GM21515 (cell line): Measurements from ENCODE around the gene SLC35C1.
"Not testable (repeated sequence)": the region's sequence is repeated elsewhere in the genome, so short reads cannot be mapped to it uniquely, and the experiment has no call there.

ENCODE experiments used
- ATAC-seq: cut with Tn5 transposase; IDR thresholded peaks from one replicate; pipeline ENCODE4 v1.9.1; 2021; ENCODE audit not compliant: unreplicated experiment

Gene SLC35C1

GRCh38 chr11:45786272-45786671, 18.7 kb upstream of the SLC35C1 start:
- ATAC-seq = no peak

DNA sequence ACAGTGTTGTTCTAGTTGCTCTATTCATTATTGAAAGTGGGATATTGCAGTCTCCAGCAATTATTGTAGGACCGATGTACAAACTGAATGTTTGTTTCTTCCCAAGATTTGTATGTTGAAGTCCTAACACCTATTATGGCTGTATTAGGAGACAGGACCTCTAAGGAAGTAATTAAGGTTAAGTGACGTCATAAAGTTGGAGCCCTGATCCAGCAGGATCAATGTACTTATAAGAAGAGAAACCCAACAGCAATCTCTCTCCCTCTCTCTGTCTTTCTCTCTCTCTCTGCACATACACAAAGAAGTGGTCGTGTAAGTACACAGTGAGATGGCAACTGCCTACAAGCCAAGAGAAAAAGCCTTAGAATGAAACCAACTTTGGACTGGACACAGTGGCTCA, 16.1 kb upstream of the SLC35C1 start:
- ATAC-seq = no peak

DNA sequence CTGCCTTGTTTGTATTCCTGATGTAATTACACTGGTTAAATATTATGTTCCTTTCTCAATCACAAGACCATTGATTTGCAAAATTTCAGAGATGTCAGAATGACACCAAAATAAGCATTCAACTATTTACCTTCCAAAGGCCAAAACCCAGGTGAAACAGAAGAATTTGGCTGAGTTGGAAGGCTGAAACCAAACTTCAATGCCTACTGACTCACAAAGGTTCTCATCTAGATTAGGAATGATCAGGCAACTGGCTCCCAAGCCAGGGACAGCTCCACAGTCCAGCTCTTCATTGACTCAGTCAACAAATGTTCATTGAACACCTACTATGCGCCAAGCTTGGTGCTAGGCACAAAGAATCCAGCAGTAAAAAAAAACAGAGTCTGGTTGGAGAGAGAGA, 13.4 kb upstream of the SLC35C1 start:
- ATAC-seq = no peak

DNA sequence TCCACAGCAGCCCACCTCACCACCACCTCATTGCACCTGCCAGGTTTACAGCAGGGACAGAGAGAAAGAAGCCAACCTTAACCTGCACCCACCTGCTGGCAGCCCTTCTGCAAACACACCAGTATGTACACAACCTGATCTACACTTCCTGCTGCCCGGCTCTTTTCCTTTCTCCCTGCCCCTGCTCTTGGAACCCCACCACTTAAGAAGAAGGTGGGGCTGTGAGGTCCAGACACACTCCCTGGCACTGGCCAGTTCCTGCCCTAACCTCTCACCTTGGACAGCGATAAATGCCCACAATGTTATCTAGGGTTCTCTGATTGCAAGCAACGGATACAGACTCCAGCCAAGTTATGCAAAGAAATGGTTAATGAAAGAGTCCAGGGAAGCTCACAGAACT, 10.8 kb upstream of the SLC35C1 start:
- ATAC-seq = no peak

DNA sequence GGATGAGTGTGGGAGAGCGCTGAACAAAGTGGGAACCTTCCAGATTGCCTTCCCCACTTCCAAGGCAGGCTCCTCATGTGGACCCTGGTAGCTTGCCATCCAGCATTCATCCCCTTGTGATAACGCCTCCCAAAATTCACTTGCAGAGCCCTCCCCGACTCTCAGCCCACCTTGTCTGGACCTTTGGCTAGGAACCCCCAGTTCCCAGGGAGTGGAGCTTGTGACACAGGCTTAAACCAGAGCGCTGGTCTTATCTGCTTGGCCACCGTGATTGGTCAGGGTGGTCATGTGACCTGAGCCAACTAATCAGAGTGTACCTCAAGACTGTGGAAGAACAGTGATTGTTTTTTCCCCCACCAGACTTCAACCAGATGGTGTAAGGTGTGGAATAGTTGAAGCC, 9.6 kb upstream of the SLC35C1 start:
- no peak for ATAC-seq

DNA sequence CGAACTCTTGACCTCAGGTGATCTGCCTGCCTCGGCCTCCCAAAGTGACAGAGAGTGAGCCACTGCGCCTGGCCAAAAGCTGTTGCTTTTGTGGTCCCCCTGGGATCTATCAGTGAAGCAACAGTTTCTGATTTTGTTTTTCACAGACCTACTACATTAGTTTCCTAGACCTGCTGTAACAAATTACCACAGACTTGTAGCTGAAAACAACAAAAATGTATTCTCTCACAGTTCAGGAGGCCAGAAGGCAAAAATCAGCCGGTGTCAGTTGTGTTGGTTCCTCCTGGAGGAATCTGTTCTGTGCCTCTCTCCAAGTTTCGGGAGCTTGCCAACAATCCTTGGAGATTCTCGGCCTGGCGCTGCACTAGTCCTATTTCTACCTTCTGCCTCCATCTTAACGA, 8.5 kb upstream of the SLC35C1 start:
- no peak for ATAC-seq

GRCh38 chr11:45798793-45799441, 6.0 kb upstream of the SLC35C1 start:
- ATAC-seq = no peak

GRCh38 chr11:45799562-45799961, 5.4 kb upstream of the SLC35C1 start:
- no peak for ATAC-seq

DNA sequence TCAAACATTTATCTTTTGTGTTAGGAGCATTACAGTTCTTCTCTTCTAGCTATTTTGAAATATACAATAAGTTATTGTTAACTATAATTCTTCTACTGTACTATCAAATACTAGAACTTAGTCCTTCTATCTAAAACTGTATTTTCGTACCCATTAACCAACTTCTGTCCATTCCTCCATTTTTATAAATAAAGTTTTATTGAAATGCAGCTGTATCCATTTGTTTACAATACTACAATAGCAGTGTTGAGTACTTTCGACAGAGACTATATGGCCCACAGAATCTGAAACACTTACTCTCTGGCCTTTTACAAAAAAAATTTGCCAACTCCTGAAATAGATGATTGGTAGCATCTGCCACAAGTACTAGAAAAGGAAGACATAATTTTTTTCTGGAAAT, 4.7 kb upstream of the SLC35C1 start:
- no peak for ATAC-seq

- no peak for ATAC-seq
Observed at GRCh38 chr11:45801723-45802315, 3.1 kb upstream of the SLC35C1 start.

GRCh38 chr11:45802531-45803317, 2.2 kb upstream of the SLC35C1 start:
- no peak for ATAC-seq

- peak; percentile 27 for ATAC-seq
Observed at GRCh38 chr11:45803971-45804760, 783 bp upstream of the SLC35C1 start.

DNA sequence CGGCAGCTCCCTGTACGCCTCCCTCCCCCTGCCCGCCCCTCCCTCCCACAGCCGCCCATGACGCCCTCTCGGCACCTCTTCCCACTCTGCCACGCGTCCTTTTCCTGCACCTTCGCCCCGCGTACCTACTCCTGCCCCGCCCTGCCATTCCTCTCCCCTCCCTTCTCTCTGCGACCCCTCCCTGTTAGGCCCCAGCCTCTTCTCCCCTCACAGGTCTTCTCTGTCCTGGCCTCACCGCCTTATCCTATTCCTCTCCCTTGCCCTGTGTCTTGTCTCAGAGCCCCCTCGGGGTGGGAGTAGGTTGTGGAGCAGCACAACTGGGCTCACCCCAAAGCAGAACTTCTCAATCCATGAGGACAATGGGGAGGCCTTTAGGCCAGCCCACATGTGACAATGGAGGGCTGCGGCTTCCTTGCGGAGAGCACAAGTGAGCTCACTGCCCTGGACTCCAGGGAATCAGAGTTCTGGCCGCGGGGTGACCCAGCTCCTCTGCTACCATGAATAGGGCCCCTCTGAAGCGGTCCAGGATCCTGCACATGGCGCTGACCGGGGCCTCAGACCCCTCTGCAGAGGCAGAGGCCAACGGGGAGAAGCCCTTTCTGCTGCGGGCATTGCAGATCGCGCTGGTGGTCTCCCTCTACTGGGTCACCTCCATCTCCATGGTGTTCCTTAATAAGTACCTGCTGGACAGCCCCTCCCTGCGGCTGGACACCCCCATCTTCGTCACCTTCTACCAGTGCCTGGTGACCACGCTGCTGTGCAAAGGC, 539 bp downstream of the SLC35C1 start:
- peak; percentile 27 for ATAC-seq

- ATAC-seq = no peak
Observed at GRCh38 chr11:45806072-45806933, 1.4 kb downstream of the SLC35C1 start.

GRCh38 chr11:45806937-45807791, 2.2 kb downstream of the SLC35C1 start:
- no peak for ATAC-seq

GRCh38 chr11:45807792-45808238, 2.9 kb downstream of the SLC35C1 start:
- no peak for ATAC-seq

GRCh38 chr11:45808427-45808826, 3.5 kb downstream of the SLC35C1 start:
- ATAC-seq = not testable (repeated sequence)

DNA sequence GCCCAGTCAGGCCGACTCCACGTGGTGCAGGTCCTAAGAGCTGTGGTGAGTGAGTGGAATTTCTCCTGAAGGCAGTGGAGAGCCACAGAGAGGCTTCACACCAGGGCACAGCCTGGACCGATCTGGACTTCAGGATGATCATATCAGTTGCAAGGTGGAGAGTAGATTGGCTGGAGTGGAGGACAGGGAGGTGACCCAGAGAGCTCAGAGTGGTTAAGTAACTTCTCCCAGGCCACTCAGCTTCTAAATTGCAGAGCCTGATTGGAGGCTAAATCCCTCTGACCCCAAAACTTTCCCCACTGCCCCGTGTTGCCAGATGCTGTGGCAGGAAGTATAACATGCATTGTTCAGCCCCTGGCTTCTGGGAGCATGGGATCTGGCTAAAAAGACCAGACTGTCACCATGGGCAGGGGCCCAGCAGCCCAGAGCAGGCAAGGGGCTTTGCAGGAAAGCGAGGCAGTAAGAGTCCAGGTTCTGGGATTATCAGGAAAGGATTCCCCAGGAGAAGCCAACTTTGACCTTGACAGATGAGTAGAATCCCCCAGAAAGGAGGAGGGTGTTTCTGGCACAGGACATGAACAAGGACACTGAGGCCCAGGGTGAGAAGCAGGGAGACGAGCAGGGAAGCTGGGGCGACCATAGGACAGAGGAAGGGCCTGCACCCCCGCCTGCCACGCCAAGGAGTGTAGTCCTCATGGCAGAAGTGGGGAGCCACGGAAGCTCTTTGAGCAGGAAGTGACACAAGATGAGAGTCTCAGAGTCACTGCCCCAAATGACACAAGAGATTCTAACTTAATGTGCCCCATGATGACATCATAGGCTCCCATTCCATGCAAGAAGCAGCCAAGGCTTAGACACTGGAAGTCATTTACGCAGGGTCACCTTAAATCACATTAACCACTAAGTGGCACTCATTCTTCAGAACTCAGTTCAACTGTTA, 4.8 kb downstream of the SLC35C1 start:
- ATAC-seq = no peak
